ENCODE data around the gene NBAS.

- TF ChIP-seq CTCF (optimal IDR thresholded peaks at IDR 0.05 in 1 of 3, IDR thresholded peaks at IDR 0.05 in 1 of 3, conservative IDR thresholded peaks at IDR 0.05 in 1 of 3; ENCODE audit: extremely low read depth in 1 of 3, insufficient read depth in 2 of 3, low read length in 3 of 3) (no peak), EZH2 (IDR thresholded peaks at IDR 0.05; ENCODE audit: low read length) (no peak)
Observed at GRCh38 chr2:15583826-15584225, 22.7 kb upstream of the NBAS start.

All from keratinocyte (primary cell).